Measurements from ENCODE around the gene SLC6A11. TPM values are rescaled to one million over a fixed set of nuclear protein-coding genes. Genes with fewer than 3 reads are reported as not detected.

SLC6A11 gene
- total and polyA plus RNA-seq, 10 donors, result 0.03 to 2.7 (median 0.41) TPM; not detected in 2

DNA sequence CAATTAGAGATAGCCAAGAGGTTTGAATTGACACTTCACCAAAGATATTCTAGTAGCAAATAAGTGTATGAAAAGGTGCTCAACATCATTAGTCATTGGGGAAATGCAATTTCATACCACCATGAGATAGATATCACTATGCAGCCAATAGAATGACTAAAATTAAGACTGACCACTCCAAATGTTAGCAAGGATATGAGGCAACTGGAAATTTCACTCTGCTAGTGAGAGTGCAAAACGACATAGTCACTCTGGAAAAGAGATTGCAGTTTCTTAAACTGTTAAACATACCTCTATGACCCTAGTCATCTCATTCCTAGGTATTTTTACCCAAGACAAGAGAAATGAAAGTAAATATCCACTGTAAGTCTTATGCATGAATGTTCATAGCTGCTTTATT, 27.6 kb upstream of the SLC6A11 start:
- intact Hi-C loops (cut with DNase I; ENCODE audit: low total_unique reads), result no loop called here
- Histone ChIP-seq H3K9me3 (no peaks in the 10 kb centered on the region), H3K4me3 (no peak overlapping the region), H3K36me3 (no peaks in the 10 kb centered on the region), H3K27me3 (replicated peaks in 1 of 7) (peaks cover 0 to 53% (median 0%) of the 10 kb centered on the region in 7 donors), H3K27ac (no peak overlapping the region), H3K4me1 (peaks cover 0 to 7% (median 0%) of the 10 kb centered on the region in 6 donors)
- TF ChIP-seq POLR2AphosphoS5 (IDR thresholded peaks at IDR 0.05) (no peak), POLR2A (IDR thresholded peaks at IDR 0.05) (no peak)
- TF ChIP-seq, protein P1, sequence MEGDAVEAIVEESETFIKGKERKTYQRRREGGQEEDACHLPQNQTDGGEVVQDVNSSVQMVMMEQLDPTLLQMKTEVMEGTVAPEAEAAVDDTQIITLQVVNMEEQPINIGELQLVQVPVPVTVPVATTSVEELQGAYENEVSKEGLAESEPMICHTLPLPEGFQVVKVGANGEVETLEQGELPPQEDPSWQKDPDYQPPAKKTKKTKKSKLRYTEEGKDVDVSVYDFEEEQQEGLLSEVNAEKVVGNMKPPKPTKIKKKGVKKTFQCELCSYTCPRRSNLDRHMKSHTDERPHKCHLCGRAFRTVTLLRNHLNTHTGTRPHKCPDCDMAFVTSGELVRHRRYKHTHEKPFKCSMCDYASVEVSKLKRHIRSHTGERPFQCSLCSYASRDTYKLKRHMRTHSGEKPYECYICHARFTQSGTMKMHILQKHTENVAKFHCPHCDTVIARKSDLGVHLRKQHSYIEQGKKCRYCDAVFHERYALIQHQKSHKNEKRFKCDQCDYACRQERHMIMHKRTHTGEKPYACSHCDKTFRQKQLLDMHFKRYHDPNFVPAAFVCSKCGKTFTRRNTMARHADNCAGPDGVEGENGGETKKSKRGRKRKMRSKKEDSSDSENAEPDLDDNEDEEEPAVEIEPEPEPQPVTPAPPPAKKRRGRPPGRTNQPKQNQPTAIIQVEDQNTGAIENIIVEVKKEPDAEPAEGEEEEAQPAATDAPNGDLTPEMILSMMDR (IDR thresholded peaks at IDR 0.05 in 8 of 11, conservative IDR thresholded peaks at IDR 0.05 in 3 of 11), result no peak
- DNase-seq, result no peak
- 21 to 42% (median 38%) methylated on average over 1 of the region's 1 CpG for WGBS, 5 donors

DNA sequence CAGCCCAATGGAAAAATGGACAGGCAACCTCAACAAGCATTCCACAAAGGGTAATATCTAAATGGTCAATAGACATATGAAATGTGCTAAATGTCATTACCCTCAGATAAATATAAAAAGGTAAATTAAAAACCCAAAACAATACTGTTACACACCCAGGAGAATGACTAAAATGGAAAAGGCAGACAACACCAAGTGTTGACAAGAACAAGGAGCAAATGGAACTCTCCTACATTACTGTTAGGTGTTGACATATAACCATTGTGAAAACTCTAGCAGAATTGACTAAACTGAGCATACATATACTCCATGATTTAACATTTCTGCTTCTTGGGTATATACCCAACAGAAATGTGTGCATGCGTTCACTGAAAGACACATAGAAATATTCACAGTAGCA, 25.3 kb upstream of the SLC6A11 start:
- 91 to 99% (median 97%) methylated on average over 1 of the region's 1 CpG for WGBS, 5 donors
- intact Hi-C loops (cut with DNase I; ENCODE audit: low total_unique reads), result no loop called here
- no peaks in the 10 kb centered on the region for H3K9me3 ChIP-seq
- peaks cover 0 to 53% (median 0%) of the 10 kb centered on the region in 7 donors for H3K27me3 ChIP-seq (replicated peaks in 1 of 7)
- H3K36me3 ChIP-seq, result no peaks in the 10 kb centered on the region
- no peak overlapping the region for H3K27ac ChIP-seq
- no peaks in the 10 kb centered on the region for H3K4me1 ChIP-seq
- DNase-seq, result no peak
- H3K4me3 ChIP-seq, result no peak overlapping the region
- TF ChIP-seq POLR2AphosphoS5 (IDR thresholded peaks at IDR 0.05) (no peak), POLR2A (IDR thresholded peaks at IDR 0.05) (no peak)
- TF ChIP-seq, protein P1 (IDR thresholded peaks at IDR 0.05 in 8 of 11, conservative IDR thresholded peaks at IDR 0.05 in 3 of 11), result no peak

- TF ChIP-seq POLR2A (IDR thresholded peaks at IDR 0.05) (no peak), POLR2AphosphoS5 (IDR thresholded peaks at IDR 0.05) (no peak)
- TF ChIP-seq, protein P1 (IDR thresholded peaks at IDR 0.05 in 8 of 11, conservative IDR thresholded peaks at IDR 0.05 in 3 of 11), result no peak
- 78 to 87% (median 84%) methylated on average over 4 of the region's 4 CpGs for WGBS, 5 donors
- Histone ChIP-seq H3K27ac (no peak overlapping the region), H3K4me1 (no peaks in the 10 kb centered on the region), H3K9me3 (no peaks in the 10 kb centered on the region), H3K27me3 (replicated peaks in 1 of 7) (peaks cover 0 to 43% (median 6%) of the 10 kb centered on the region in 7 donors), H3K4me3 (no peak overlapping the region), H3K36me3 (no peaks in the 10 kb centered on the region)
- intact Hi-C loops (cut with DNase I; ENCODE audit: low total_unique reads), result no loop called here
- DNase-seq, result no peak
These were observed 23.8 kb upstream of the SLC6A11 start for GRCh38 chr3:10792208-10792607.

DNA sequence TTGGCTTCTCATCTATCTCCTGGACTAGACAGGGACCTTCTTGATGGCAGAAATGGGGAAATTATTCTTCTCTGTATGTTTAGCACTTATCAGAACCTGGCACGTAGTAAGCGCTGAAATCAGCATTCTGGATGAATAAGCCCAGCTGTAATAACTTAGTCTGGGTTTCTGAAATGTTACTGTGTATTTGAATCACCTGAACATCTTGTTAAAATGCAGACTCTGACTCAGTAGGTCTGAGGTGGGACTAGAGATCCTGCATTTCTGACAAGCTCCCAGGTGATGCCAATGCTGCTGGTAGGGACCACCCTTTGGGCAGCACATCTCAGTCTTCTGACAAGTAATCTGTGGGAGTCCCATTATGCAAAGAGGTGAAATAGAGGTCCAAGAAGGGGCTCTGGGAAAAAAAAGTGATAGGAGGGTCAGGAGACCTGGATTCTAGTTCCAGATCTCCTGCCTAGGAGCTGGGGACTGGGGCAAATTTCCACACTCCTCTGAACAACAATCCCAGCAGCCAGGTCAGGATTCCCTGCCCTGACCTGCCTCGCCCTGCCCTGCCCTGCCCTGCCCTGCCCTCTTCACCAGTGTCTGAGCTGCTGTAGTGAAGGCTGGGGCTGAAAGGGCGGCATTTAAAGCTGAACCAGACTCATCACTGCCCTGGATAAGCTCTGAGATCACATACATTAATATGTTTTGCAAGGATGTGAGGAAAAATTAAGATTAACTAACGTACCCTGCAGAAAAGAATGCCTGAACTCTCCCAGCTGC, 17.2 kb upstream of the SLC6A11 start:
- intact Hi-C loops (cut with DNase I; ENCODE audit: low total_unique reads), result no loop called here
- H3K4me1 ChIP-seq, result no peaks in the 10 kb centered on the region
- TF ChIP-seq POLR2A (IDR thresholded peaks at IDR 0.05), result no peak
- TF ChIP-seq, protein P1 (IDR thresholded peaks at IDR 0.05 in 8 of 11, conservative IDR thresholded peaks at IDR 0.05 in 3 of 11), result no peak
- no peak for TF ChIP-seq POLR2AphosphoS5 (IDR thresholded peaks at IDR 0.05)
- H3K27ac ChIP-seq, result no peak overlapping the region
- no peaks in the 10 kb centered on the region for H3K9me3 ChIP-seq
- 41 to 83% (median 53%) methylated on average over 5 of the region's 5 CpGs for WGBS, 5 donors
- no peak overlapping the region for H3K4me3 ChIP-seq
- no peaks in the 10 kb centered on the region for H3K36me3 ChIP-seq
- peaks cover 0 to 30% (median 0%) of the 10 kb centered on the region in 7 donors for H3K27me3 ChIP-seq (replicated peaks in 1 of 7)
- no peak for DNase-seq
